PFSK-1 (cell line): ENCODE results near the gene RBSN.

ENCODE experiments used
- FOXP2 ChIP-seq: optimal IDR thresholded peaks from 2 replicates; pipeline ENCODE3; 2011; ENCODE audit warnings: borderline replicate concordance, control low read depth, inconsistent platforms; ENCODE audit not compliant: insufficient read depth; ENCODE audit errors: extremely low read length, extremely low read depth
- POLR2AphosphoS5 ChIP-seq: IDR thresholded peaks from 2 replicates; pipeline ENCODE4 v1.6.1; 2012; ENCODE audit warnings: low read depth, mild to moderate bottlenecking, control low read depth, low read length, moderate library complexity
- SIN3A ChIP-seq: IDR thresholded peaks from 2 replicates; pipeline ENCODE4 v1.6.1; 2012; ENCODE audit warnings: mild to moderate bottlenecking, low read length, moderate library complexity, borderline replicate concordance; ENCODE audit not compliant: insufficient read depth
- TAF1 ChIP-seq: IDR thresholded peaks from 2 replicates; pipeline ENCODE4 v1.6.1; 2012; ENCODE audit warnings: low read length, control low read depth, borderline replicate concordance; ENCODE audit not compliant: insufficient read depth
- TF ChIP-seq, protein P1 (sequence below), 2 experiments: IDR thresholded peaks; 2 replicates each; pipeline versions ENCODE4 v1.6.1 to v1.8.0; 2011 to 2012; ENCODE audit warnings: low read depth in 2 of 2, low read length in 2 of 2, control low read depth in 1 of 2, inconsistent platforms in 1 of 2, mild to moderate bottlenecking in 1 of 2, moderate library complexity in 1 of 2; ENCODE audit not compliant: insufficient read depth in 1 of 2

DNA sequence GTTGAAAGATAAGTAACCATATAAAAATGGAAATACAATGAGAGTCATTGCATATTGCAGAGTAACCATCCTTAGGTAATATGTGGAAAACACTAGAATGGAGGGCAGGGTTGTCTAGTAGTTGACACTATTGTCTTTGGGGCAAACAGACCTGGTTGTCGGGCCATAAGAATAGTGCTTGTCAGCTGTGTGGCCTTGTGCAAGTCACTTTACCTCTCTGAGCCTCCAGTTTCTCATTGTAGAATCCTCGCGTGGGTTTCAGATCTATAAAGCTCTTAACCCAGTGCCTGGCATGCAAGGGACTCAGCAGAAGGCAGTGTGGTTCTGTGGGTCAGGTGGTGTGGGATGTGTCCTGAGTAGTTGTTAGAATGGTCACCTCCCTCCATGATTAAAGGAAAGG lies 65.8 kb downstream of the RBSN start:
- TF ChIP-seq POLR2AphosphoS5 (no peak), SIN3A (no peak), TAF1 (no peak), FOXP2 (no peak)
- TF ChIP-seq, protein P1, sequence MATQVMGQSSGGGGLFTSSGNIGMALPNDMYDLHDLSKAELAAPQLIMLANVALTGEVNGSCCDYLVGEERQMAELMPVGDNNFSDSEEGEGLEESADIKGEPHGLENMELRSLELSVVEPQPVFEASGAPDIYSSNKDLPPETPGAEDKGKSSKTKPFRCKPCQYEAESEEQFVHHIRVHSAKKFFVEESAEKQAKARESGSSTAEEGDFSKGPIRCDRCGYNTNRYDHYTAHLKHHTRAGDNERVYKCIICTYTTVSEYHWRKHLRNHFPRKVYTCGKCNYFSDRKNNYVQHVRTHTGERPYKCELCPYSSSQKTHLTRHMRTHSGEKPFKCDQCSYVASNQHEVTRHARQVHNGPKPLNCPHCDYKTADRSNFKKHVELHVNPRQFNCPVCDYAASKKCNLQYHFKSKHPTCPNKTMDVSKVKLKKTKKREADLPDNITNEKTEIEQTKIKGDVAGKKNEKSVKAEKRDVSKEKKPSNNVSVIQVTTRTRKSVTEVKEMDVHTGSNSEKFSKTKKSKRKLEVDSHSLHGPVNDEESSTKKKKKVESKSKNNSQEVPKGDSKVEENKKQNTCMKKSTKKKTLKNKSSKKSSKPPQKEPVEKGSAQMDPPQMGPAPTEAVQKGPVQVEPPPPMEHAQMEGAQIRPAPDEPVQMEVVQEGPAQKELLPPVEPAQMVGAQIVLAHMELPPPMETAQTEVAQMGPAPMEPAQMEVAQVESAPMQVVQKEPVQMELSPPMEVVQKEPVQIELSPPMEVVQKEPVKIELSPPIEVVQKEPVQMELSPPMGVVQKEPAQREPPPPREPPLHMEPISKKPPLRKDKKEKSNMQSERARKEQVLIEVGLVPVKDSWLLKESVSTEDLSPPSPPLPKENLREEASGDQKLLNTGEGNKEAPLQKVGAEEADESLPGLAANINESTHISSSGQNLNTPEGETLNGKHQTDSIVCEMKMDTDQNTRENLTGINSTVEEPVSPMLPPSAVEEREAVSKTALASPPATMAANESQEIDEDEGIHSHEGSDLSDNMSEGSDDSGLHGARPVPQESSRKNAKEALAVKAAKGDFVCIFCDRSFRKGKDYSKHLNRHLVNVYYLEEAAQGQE (IDR thresholded peaks at IDR 0.05; ENCODE audit: insufficient read depth in 1 of 2, low read depth in 2 of 2, low read length in 2 of 2) = no peak
